ENCODE measurements around the gene KREMEN2. TPM values are rescaled to one million over a fixed set of nuclear protein-coding genes. Genes with fewer than 3 reads are reported as not detected.

Gene KREMEN2
- total and polyA plus RNA-seq, 2 of the 4 experiments (the other 2 are of a cell fraction): 0.03 TPM; not detected in 1

- no peak for TF ChIP-seq MXI1 (IDR thresholded peaks at IDR 0.05; ENCODE audit: borderline replicate concordance, low read depth, low read length)
Measured at GRCh38 chr16:2971985-2972784, 8.1 kb downstream of the KREMEN2 start (continued).

GRCh38 chr16:2973093-2973492 is 9.0 kb downstream of the KREMEN2 start:
- Histone ChIP-seq H2BK5ac (ENCODE audit: low read depth, low read length, poor library complexity, severe bottlenecking) (no peak overlapping the region), H3K9ac (ENCODE audit: low read depth, low read length) (no peak overlapping the region), H4K91ac (ENCODE audit: insufficient read depth, low read depth, low read length) (no peak overlapping the region), H2AFZ (replicated peaks; ENCODE audit: low read length, poor library complexity) (no peak overlapping the region), H4K20me1 (ENCODE audit: insufficient read depth, low read length) (peaks cover 24% of the 10 kb centered on the region), H3K27ac (ENCODE audit: insufficient read depth, low read length) (no peak overlapping the region), H2BK20ac (ENCODE audit: low read depth, low read length) (no peak overlapping the region), H4K5ac (ENCODE audit: low read depth, low read length) (no peak overlapping the region), H3K9me3 (ENCODE audit: control insufficient read depth, insufficient read depth, low read length) (no peaks in the 10 kb centered on the region), H3K4ac (ENCODE audit: low read depth, low read length) (no peak overlapping the region), H2BK15ac (ENCODE audit: low read depth, low read length) (no peak overlapping the region), H4K8ac (ENCODE audit: low read depth in 2 of 2, low read length in 2 of 2) (no peak overlapping the region), H3K4me3 (ENCODE audit: insufficient read depth, low read depth, low read length) (no peak overlapping the region), H3K9me1 (ENCODE audit: insufficient read depth, low read length) (peaks cover 16% of the 10 kb centered on the region), H2BK120ac (ENCODE audit: low read depth, low read length) (no peak overlapping the region), H3K4me2 (ENCODE audit: low read depth, low read length) (no peak overlapping the region), H3K4me1 (ENCODE audit: control insufficient read depth, insufficient read depth, low read length) (peaks cover 3% of the 10 kb centered on the region; the same call in 1 of the 2 replicates), H3K23ac (ENCODE audit: low read depth, low read length) (no peak overlapping the region), H3K36me3 (ENCODE audit: control insufficient read depth, insufficient read depth, low read length) (peaks cover 2% of the 10 kb centered on the region; the same call in 1 of the 2 replicates), H3K14ac (replicated peaks; ENCODE audit: low read depth, low read length) (no peak overlapping the region), H2AK5ac (ENCODE audit: low read depth, low read length) (no peak overlapping the region), H2AK9ac (replicated peaks; ENCODE audit: low read depth, low read length, poor library complexity) (no peak overlapping the region), H3K79me1 (ENCODE audit: low read depth in 1 of 2, low read length in 2 of 2) (peaks cover 7 to 30% of the 10 kb centered on the region in 2 experiments), H3K27me3 (ENCODE audit: control insufficient read depth, insufficient read depth, low read length) (no peaks in the 10 kb centered on the region), H3K56ac (ENCODE audit: extremely low read depth, insufficient read depth, low read length) (no peak overlapping the region), H3K18ac (ENCODE audit: low read depth, low read length) (no peak overlapping the region)
- no TSS peak for BruUV-seq (replicated peaks)
- DNase-seq (no peak), ATAC-seq (ENCODE audit: low read depth) (no peak)
- intact Hi-C loops (cut with micrococcal nuclease) (no loop called here), dilution Hi-C loops (cut with HindIII; ENCODE audit: low sequenced_read_pairs, unreplicated experiment) (no loop called here), in situ Hi-C loops (cut with MboI; ENCODE audit: low sequenced_read_pairs) (no loop called here)
- POLR2A ChIA-PET (ENCODE audit: unreplicated experiment): no interaction called here
- CTCF ChIA-PET: no interaction called here
- 78% methylated on average over 3 of the region's 5 CpGs; no CpG with 5 or more reads in 1 of the 2 experiments for WGBS, 2 experiments (ENCODE audit: extremely low coverage in 2 of 2, insufficient read length in 1 of 2)
- TF ChIP-seq NFE2L2 (IDR thresholded peaks at IDR 0.05; ENCODE audit: low read depth, low read length) (no peak), BHLHE40 (IDR thresholded peaks at IDR 0.05; ENCODE audit: low read depth, low read length) (no peak), FOS (IDR thresholded peaks at IDR 0.05; ENCODE audit: low read depth, low read length) (no peak), CTCF (conservative IDR thresholded peaks at IDR 0.05; ENCODE audit: low read depth, low read length) (no peak), CHD1 (IDR thresholded peaks at IDR 0.05; ENCODE audit: low read depth, low read length) (no peak), RCOR1 (IDR thresholded peaks at IDR 0.05; ENCODE audit: insufficient replicate concordance, low read length) (no peak), SMC3 (IDR thresholded peaks at IDR 0.05; ENCODE audit: low read depth, low read length) (no peak), USF2 (IDR thresholded peaks at IDR 0.05; ENCODE audit: low read depth, low read length) (no peak), RAD21 (IDR thresholded peaks at IDR 0.05; ENCODE audit: low read length) (no peak), ELK1 (IDR thresholded peaks at IDR 0.05; ENCODE audit: borderline replicate concordance, low read depth, low read length) (no peak), CEBPB (IDR thresholded peaks at IDR 0.05; ENCODE audit: low read depth, low read length) (no peak), RFX5 (IDR thresholded peaks at IDR 0.05; ENCODE audit: low read depth, low read length) (no peak)
